ENCODE data around the gene SASH1.
"Not testable (repeated sequence)": the region's sequence is repeated elsewhere in the genome, so short reads cannot be mapped to it uniquely, and the experiment has no call there.

The SASH1 gene

DNA sequence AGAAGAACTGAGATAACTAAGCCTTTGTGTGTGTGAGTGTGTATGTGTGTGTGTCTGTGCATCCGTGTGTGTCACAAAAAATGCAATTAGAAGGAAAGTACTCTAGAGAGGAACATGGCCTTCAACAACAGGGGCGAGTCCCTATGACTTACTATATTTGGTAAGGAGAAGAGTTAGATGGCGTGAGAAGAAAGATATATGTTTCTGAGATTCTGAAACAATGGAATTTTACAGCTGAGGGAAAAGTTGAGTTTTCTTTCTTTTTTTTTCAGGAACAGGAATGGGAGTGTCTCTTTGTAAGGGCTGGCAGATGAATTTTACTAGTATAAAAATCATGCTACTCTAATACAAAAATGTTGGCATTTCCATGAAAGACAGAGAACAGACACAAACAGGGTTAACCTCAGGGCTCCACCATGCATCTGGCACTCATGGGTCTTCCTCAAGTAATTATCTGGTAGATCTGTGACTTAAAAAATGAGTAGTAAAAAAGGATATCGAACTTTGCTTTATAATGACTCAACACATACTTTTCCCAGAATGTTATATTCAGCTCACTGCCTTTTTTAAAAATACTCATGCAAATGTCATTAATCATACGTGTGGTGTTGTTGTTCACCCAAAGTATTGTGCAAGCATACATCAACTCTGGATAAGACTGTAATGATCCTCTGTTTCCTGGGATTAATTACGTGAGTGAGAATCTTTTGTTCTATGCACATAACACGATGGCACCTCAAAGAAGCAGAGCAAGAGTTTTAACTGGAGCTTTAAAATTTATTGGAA, 12.8 kb upstream of the SASH1 start:
- no peak for DNase-seq

DNA sequence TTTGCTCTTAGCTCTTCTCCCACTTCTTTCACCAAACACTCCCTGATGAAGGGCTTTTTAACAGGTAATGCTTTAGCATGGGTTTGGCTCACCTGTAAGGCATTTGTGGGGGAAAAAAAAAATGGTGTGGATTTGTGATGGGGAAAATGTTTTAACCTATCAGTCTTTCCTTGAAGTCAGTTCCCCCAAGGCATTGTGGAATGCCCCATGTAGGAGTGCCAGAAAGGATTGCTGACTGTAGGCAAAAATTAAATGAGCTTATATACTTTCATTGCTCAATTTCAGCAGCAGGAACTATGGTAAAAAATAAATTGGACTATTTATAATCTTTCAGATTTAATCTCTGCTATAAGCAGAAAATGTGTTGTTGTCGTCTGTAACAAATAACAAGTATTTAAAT, 10.6 kb upstream of the SASH1 start:
- no peak for DNase-seq

DNA sequence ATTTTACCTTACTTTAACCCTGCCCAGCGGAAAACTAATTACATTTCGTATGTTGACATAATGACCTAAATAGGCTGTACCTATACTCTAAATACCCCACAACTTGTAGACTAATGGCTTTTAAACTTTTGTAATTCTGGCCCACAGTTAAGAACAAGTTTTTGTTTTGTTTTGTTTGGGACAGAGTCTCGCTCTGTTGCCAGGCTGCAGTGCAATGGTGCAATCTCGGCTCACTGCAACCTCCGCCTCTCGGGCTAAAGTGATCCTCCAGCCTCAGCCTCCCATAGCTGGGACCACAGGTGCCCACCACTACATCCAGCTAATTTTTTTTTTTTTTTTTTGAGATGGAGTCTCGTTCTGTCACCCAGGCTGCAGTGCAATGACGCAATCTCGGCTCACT, 5.7 kb upstream of the SASH1 start:
- DNase-seq = no peak

DNA sequence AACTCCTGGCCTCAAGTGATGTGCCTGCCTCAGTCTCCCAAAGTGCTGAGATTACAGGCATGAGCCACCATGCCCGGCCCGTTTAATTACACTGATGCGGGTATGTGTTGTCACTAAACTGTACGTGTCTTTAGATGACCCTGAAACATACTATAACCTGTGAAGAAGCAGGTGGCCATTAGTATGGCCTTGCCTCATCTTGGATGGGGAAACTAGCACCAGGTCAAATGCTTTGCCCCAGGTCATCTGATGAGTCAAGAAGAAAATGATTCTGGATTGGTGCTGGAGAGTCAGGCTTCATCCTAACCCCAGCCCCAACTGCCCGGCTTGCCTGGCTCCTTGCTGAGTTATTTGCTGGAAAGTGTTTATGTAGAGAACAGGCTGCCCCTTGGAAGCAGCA, 2.9 kb upstream of the SASH1 start:
- no peak for DNase-seq

DNA sequence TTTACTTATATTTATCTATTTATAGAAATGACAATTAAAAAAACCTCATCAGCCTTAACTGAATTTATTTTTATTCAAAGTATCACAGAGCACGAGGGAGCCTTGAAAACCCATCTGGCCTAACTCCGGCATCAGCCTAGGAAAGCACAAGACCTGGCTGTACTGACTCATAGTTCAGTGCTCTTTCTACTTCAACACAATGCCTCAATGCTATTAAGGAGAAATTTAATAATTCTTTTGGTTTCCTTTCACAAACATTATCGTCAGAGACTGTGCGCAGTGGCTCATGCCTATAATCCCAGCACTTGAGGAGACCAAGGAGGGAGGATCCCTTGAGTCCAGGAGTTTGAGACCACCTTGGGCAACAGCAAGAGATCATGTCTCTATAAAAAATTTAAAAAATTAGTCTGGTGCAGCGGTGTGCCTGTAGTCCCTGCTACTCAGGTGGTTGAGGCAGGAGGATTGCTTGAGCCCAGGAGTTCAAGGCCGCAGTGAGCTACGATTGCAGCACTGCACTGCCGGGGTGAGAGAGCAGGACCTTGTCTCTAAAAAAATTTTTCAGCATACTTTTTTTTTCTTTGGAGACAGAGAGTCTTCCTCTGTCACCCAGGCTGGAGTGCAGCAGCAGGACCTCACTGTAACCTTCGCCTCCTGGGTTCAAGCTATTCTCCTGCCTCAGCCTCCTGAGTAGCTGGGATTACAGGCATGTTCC, 1.9 kb upstream of the SASH1 start:
- DNase-seq = no peak

DNA sequence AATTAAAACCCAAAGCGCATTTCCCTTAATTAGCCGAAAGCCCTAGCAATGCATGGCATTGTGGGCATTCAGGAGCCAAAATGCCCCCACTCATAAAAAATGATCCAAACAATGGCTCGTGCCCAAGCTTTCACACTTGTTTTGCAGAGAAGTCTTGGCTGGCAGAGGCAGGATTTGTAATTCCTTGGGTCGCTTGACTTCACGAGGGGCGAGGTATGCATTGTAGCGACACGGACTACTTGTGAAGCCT, 613 bp upstream of the SASH1 start:
- DNase-seq = no peak

DNA sequence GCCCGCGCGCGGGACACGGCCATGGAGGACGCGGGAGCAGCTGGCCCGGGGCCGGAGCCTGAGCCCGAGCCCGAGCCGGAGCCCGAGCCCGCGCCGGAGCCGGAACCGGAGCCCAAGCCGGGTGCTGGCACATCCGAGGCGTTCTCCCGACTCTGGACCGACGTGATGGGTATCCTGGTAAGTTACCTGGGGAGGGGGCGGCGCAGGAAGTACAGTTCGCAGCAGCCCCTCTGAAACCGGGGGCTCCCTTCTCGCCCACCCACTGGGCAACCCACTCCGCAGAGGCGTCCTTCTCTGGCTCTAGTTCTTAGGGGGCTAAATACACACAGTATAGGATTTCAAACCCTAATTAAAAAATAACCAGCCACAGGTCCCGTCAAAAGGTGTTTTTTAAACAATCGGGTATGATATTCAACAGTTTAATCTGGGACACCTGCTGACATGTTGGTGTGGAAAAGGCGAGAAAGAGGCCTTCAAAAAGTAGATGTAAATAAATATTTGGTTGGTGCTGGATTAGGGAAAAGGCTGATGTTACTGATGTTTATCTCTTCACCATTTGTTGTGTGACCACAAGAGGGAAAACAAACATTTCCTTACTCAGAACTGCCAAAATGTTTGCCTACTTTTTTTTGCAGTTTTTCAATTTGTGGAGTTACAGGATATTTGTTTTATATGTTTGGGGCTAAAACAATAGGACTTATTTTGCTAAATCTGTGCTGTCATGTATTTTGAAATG, 577 bp downstream of the SASH1 start:
- no peak for DNase-seq

DNA sequence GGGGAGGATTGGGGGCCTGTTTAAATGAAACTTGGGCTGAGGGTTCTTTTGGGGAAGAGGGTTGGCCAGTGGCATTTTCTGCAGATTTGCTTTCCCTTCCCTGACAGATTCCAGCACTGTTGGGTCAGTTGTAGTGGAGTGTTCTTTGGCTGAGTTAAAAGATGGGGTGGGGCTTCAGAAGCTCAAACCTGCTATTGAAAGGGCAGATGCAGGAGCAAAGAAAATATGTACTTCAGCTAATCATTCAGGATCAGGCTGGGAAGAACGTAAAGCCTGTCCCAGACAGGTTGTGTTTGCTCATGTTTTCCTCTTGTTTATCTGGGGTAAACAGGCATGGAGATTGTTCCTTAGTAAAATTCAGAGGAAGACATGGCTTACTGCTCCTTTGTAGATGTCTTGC, 2.5 kb downstream of the SASH1 start:
- no peak for DNase-seq

DNA sequence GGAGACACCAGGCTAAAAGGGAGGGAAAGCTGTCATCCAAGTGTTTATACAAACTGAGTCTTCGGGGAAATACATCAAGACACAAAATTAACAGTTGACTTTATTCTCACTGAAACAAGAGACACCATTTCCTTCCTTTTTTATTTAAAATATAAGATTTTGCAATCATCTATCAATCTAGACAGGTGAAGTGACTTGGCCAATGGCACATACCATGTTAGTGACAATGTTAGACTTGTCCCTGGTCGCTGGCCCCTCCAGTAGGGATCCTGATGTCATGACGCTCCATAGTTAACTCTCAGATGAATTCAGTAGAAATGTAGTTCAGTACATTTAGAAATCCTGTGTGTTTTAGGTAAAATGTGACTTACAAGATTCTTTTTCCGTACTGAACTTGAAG, 2.9 kb downstream of the SASH1 start:
- no peak for DNase-seq

DNA sequence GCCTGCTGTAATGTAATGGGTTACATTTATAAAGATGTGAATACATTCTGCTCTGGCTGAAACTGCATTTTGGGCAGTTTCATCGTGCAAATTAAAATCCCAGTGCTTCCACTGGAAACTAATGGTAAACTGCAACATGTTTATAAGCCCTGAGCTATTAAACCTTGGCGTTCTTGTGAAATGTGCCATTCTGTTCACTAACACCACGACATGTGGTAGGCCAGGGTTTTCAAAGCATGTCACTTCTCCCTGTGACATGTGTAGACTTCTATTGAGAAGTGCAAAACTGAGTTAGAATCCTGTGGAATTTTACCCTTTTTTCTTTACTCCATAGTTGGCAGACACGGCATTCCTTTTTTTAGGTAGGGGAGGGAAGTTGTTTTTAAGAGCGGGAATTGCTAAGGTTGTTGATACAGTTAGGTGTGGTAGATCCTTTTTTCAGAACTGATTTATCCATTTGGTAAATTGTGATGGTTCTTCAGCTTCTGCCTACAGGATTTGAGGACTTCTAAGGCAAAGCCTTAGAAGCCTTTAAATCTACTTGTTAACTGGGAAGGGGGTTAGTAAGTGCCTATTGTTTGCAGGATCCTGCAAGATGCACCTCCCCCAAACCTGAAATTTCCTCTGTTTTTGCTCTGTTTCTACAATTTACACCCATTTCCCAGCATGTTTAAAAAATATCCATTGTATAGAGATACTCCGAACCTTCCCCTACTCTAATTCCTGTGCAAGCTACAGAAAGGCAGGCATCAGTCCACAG, 4.2 kb downstream of the SASH1 start:
- no peak for DNase-seq

DNA sequence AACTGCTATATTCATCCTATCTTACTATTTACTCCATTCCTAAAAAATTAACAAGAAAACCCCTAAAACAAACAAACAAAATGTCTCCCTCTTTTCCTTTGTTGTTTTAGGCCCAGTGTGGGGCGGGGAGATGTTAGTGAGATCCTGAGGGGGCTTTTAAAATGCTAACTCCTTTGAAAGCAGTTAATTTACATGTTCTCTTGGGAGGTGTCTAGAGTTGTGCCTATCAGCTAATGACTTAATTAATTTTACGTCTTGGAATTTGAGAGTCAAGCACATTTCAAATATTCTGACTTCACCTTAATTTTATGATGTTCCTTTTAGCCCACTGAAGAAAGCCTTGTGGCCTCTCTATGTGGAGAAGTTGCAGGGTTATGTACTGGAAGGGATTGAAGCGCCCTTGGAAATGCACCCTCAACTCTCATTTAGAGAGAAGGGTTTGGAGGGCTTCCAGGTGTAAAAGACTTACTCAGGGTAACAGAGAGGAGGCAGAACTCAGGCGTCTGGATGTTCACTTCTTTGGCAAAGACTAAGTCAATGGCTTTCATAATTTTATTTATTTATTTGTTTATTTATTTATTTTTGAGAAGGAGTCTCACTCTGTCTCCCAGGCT, 4.9 kb downstream of the SASH1 start:
- no peak for DNase-seq

DNA sequence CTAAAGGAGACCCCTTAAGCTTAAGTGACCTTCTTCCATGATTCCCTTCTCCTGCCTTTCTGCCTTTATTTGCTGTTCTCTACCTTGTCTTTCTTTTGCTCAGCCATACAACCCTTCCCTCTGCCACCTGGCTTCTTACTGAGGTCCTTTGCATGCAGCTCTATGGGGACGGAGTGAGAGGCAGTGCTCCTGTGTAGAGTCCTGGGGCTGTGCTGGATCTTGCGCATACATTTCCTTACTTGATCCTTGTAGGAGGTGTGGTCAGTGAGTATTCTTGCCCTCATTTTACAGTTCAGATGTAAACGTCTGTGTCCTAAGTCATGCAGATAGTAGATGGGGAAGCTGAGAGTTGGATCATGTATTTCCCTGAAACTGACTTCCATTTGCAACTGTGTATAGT, 5.7 kb downstream of the SASH1 start:
- DNase-seq = no peak

DNA sequence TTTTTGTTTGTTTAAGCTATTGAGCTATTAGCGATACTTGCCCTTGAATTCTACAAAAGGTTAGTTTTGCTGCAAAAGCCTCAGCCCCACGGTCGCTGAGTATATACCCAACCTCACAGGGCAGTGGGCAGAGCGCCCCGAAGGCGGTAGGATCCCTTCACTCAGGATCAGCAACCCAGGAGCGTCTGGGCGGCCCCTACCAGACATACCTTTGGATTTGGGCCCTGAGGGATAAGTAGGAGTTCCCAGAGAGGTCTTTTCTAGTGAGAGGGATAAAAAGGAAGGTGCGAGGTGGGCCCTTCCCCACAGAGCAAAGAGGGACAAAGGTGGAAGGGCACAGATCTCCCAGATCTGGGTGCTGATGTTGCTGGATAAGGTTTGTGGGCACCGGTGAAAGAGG, 6.1 kb downstream of the SASH1 start:
- DNase-seq = no peak

DNA sequence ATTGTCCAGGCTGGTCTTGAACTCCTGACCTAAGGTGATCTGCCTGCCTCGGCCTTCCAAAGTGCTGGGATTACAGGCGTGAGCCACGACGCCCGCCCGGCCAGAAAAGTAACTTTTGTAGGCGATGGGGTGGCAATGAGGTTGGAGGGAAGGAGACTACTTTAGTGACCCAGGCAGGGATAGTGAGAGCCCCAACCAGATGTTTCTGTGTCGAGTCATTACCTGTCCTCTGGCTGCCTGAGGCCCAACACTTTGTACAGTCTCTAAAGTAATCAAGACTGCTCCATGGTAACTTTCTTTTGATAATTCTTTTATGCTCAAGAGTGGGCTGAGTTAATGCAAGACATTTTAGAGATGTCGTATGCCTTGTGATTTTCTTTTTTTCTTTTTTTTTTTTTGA, 6.8 kb downstream of the SASH1 start:
- no peak for DNase-seq

DNA sequence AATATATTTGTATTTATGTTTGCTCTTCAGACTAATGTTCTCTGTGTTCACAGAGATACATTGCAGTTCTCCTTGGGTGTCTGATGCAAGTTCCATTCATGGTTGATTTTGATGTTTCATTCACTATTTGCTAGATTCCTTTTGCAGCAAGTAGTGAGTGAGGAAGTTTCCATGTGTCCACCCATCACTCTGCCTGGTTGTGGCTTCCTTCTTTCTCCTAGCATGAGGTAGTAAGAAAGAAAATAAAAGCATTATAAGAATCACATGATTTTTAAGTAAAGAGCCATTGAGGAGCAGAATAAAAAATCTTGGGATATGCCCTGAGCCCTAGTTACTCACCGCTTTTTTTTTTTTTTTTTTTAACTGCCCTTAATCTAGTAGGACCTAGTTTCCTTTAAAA, 8.7 kb downstream of the SASH1 start:
- DNase-seq = no peak

DNA sequence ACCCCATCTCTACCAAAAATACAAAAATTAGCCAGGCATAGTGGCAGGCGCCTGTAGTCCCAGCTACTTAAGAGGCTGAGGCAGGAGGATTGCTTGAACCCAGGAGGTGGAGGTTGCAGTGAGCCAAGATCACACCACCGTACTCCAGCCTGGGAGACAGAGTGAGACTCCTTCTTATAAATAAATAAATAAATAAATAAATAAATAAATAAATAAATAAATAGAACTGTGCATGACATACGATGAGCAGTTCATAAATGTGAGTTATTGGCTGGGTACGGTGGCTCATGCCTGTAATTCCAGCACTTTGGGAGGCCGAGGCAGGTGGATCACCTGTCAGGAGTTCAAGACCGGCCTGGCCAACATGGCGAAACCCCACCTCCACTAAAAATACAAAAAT, 9.8 kb downstream of the SASH1 start:
- DNase-seq = not testable (repeated sequence)

DNA sequence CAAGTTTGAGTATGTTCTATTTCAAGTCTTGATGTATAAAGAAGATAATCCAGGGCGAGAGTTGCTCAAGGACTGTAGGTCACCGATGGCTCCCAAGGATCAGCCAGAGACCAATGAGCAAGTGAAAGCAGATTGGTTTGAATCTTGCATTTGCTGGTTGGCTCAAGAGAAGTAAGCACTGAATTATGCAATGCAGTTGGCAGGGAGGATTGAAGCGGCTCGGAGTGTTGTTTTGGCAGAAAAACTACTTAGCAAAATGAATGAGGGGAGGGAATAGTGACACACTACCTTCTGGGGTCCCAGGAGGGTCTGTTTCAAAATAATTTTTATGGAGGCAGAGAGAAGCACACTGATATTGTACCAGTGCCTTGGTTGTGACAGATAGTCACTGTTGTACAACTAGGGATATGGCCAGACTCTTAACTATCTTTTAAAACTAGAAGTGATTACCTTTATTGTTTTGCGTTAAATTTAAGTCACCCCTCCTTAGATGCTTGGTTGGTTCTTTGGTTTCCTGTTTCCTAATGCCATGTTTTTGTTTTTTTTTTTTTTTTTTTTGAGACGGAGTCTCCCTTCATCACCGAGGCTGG, 15.7 kb downstream of the SASH1 start:
- DNase-seq = no peak

DNA sequence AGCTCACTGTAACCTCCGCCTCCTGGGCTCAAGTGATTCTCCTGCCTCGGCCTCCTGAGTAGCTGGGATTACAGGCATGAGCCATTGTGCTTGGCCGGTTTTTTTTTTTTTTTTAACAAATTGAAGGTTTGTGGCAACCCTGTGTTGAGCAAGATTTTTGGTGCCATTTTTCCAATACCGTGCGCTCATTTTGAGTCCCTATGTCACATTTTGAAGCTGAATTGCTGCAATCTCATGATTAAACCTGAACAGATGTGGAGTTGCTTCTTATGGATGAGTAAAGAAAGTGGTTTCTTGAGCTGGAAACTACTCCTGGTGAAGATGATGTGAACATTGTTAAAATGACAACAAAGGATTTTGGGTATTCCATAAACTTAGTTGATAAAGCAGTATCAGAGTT, 16.6 kb downstream of the SASH1 start:
- no peak for DNase-seq

DNA sequence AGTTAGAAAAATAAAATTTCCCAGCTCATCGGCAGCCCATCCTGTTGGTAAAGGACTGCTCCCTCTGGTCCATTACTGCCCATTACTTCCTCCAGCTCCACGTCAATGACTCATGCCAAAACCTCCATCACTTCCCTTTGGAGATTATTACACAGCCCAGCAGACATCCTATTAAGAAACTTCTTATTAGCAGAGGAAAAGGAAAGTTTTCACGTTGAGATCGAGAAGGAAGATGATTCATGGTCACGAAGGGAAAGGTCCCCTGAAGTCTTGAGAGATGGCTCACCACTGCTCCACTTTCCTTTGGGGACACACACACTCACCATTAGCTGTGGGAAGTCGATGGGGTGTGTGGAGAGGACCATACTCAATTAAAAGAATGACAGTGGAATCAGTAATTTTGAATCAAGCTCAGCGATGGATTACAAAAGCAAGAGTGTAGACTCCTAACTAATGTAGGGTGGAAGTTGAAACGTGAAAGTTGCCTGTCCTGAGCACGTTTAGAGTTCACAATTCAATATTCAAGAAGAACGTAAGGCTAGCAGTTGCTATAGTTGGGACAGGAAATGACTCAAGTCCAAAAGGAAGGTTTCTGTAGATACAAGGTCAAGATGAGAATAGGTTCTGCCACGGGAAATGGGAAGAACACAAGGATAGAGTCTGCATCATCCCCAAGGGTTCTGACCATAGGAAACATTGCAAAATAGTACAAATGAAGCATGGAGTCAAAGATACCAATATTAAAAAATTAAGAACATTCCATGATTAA, 21.6 kb downstream of the SASH1 start:
- DNase-seq = no peak

DNA sequence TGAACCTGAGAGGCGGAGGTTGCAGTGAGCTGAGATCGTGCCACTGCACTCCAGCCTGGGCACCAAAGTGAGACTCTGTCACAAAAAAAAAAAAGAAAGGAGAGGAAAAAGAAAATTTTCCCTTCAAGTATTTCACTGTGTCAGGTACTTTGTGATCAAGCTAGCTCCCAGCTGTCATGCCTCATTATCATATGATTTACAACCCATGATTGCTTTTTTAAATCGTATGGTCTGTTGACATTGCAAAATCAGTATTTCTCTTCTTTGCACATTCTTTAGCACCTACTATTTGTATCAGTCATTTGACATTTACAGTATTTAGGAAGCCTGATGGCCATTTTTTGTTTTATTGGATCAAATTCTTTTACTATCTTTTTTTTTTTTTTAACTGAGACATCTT, 22.4 kb downstream of the SASH1 start:
- DNase-seq = no peak

DNA sequence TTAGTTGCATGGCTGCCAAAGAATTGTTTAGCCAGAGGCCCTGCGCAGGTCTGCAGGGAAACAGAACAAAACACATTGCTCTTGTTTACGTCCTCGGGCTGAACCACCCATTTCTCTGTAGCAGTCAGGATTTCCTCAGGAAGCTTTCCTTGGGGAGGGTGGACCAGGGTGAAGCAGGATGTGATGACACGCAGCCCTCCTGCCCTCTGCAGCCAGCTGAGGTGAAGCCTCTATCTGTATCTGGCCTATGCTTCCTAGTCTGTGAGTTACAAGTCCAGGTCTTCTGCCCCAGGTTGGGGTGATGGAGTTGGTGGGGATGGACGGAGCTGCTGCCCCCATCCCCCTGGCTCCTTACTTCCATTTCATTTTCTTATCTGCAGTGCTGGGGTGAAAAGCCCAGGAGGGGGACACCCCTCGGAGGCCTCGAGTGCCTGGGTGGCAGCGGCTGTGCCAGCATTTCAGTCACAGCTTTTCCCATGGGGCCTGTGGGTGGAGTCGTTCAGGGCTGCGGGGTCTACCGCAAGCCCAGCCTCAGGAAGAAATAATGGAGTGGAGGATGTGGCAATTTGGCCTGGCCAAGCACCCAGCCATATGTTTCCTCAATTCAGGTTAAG, 24.9 kb downstream of the SASH1 start:
- no peak for DNase-seq

DNA sequence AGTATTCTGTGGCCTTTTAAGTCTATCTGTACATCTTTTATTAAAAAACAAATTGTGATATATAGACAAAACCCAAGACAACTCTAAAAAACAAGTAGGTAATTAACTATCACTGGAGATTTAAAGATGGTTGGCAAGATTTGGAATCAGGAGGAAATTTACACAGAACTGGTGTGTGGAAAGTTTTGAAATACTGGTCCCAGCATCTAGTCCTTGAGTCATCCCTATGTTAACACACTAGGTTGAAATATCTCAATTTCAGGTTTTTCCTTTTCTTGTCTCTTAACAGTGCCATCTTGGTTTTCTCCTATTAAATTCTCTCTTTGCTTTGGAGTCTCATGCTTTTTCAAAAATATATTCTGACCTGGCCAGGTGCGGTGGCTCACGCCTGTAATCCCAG, 27.5 kb downstream of the SASH1 start:
- DNase-seq = no peak
